Loucy (cell line): ENCODE data around the gene MS4A18.
"Not testable (repeated sequence)": the region's sequence is repeated elsewhere in the genome, so short reads cannot be mapped to it uniquely, and the experiment has no call there.

ENCODE experiments used
- H2AFZ ChIP-seq: fragments of 200-600 bp; sonication (generic); 2 replicates; pipeline ENCODE4 v1.6.0; 2016; ENCODE audit warnings: antibody characterized with exemption, mild to moderate bottlenecking, low read length, moderate library complexity
- H3F3A ChIP-seq: fragments of 200-600 bp; 2 replicates; pipeline ENCODE4 v1.6.0; 2016; ENCODE audit warnings: antibody characterized with exemption, low read depth, mild to moderate bottlenecking
- H3K27me3 ChIP-seq: fragments of 200-600 bp; sonication (generic); 2 replicates; pipeline ENCODE4 v1.6.1; 2014; ENCODE audit warnings: low read length, mild to moderate bottlenecking; ENCODE audit not compliant: insufficient read depth, poor library complexity, severe bottlenecking
- H3K36me3 ChIP-seq: fragments of 200-600 bp; sonication (generic); 2 replicates; pipeline ENCODE4 v1.6.1; 2016; ENCODE audit warnings: low read length; ENCODE audit not compliant: insufficient read depth
- H3K4me1 ChIP-seq: fragments of 200-600 bp; sonication (generic); 2 replicates; pipeline ENCODE4 v1.5.1; 2014; ENCODE audit warnings: low read length, mild to moderate bottlenecking; ENCODE audit not compliant: insufficient read depth, poor library complexity, severe bottlenecking
- H3K4me2 ChIP-seq: fragments of 200-600 bp; sonication (generic); 2 replicates; pipeline ENCODE4 v1.6.0; 2014; ENCODE audit warnings: antibody characterized with exemption, low read length, low read depth, mild to moderate bottlenecking; ENCODE audit not compliant: poor library complexity, severe bottlenecking
- H3K4me3 ChIP-seq: fragments of 200-600 bp; sonication (generic); 2 replicates; pipeline ENCODE4 v1.5.1; 2014; ENCODE audit warnings: low read length, mild to moderate bottlenecking, mixed read lengths; ENCODE audit not compliant: poor library complexity, severe bottlenecking
- H3K79me2 ChIP-seq: fragments of 200-600 bp; sonication (generic); 2 replicates; pipeline ENCODE4 v1.6.1; 2014; ENCODE audit warnings: low read length; ENCODE audit not compliant: insufficient read depth
- H3K9ac ChIP-seq: fragments of 200-600 bp; sonication (generic); 2 replicates; pipeline ENCODE4 v1.6.0; 2014; ENCODE audit warnings: mild to moderate bottlenecking, low read depth, low read length, moderate library complexity; ENCODE audit not compliant: poor library complexity, severe bottlenecking
- H3K9me2 ChIP-seq: fragments of 200-600 bp; sonication (generic); replicated peaks from 2 replicates; pipeline ENCODE4 v1.6.1; 2016; ENCODE audit warnings: low read depth, low read length, mixed read lengths
- H3K9me3 ChIP-seq: fragments of 200-600 bp; sonication (generic); 2 replicates; pipeline ENCODE4 v1.6.1; 2014; ENCODE audit warnings: mild to moderate bottlenecking, antibody characterized with exemption, low read length, low read depth; ENCODE audit not compliant: insufficient read depth
- H4K20me1 ChIP-seq: fragments of 200-600 bp; sonication (generic); 2 replicates; pipeline ENCODE4 v1.6.0; 2014; ENCODE audit warnings: antibody characterized with exemption, low read length, mild to moderate bottlenecking; ENCODE audit not compliant: insufficient read depth, poor library complexity, severe bottlenecking
- CTCF ChIP-seq: fragments of 200-600 bp; sonication (generic); conservative IDR thresholded peaks from 2 replicates; pipeline ENCODE4 v1.5.1; 2014; ENCODE audit warnings: mild to moderate bottlenecking, antibody characterized with exemption, low read length
- EZH2phosphoT487 ChIP-seq: fragments of 200-600 bp; IDR thresholded peaks from 2 replicates; pipeline ENCODE4 v1.6.1; 2018; ENCODE audit warnings: antibody characterized with exemption, mild to moderate bottlenecking, moderate library complexity, borderline replicate concordance

The MS4A18 gene

GRCh38 chr11:60754887-60755286 is 30.4 kb downstream of the MS4A18 start:
- Histone ChIP-seq H3F3A (no peaks in the 10 kb centered on the region), H3K4me2 (no peak overlapping the region), H4K20me1 (no peaks in the 10 kb centered on the region), H3K4me3 (no peak overlapping the region), H3K27me3 (no peaks in the 10 kb centered on the region), H3K9me2 (no peaks in the 10 kb centered on the region), H3K79me2 (no peaks in the 10 kb centered on the region), H2AFZ (no peak overlapping the region), H3K4me1 (no peaks in the 10 kb centered on the region), H3K9ac (no peak overlapping the region), H3K9me3 (no peaks in the 10 kb centered on the region), H3K36me3 (no peaks in the 10 kb centered on the region)
- no peak for TF ChIP-seq CTCF
- TF ChIP-seq EZH2phosphoT487: no peak

- no peaks in the 10 kb centered on the region for H3F3A ChIP-seq
- no peaks in the 10 kb centered on the region for H3K4me1 ChIP-seq
- TF ChIP-seq EZH2phosphoT487: no peak
- peak; percentile 67 for TF ChIP-seq CTCF
- H3K79me2 ChIP-seq: no peaks in the 10 kb centered on the region
- H4K20me1 ChIP-seq: no peaks in the 10 kb centered on the region
- no peak within 1 kb of the TSS for H2AFZ ChIP-seq
- H3K9ac ChIP-seq: no peak within 1 kb of the TSS
- H3K9me3 ChIP-seq: no peaks in the 10 kb centered on the region
- H3K4me2 ChIP-seq: no peak within 1 kb of the TSS
- H3K27me3 ChIP-seq: no peaks in the 10 kb centered on the region
- no peak within 1 kb of the TSS for H3K4me3 ChIP-seq
- no peaks in the 10 kb centered on the region for H3K9me2 ChIP-seq
- no peaks in the 10 kb centered on the region for H3K36me3 ChIP-seq
Measured at GRCh38 chr11:60756307-60757032, 31.9 kb downstream of the MS4A18 start, which contains the start of gene MS4A15. MS4A15 (plus strand) TSS chr11:60756867; CDS start chr11:60763734, 6,867 bp downstream.

GRCh38 chr11:60757231-60757800 is 32.8 kb downstream of the MS4A18 start:
- H2AFZ ChIP-seq: no peak overlapping the region
- H3K4me1 ChIP-seq: no peaks in the 10 kb centered on the region
- H3F3A ChIP-seq: no peaks in the 10 kb centered on the region
- no peak overlapping the region for H3K4me3 ChIP-seq
- no peaks in the 10 kb centered on the region for H3K36me3 ChIP-seq
- no peak for TF ChIP-seq CTCF
- no peak for TF ChIP-seq EZH2phosphoT487
- no peaks in the 10 kb centered on the region for H3K9me2 ChIP-seq
- H3K27me3 ChIP-seq: no peaks in the 10 kb centered on the region
- no peaks in the 10 kb centered on the region for H3K9me3 ChIP-seq
- H3K79me2 ChIP-seq: no peaks in the 10 kb centered on the region
- no peak overlapping the region for H3K4me2 ChIP-seq
- H3K9ac ChIP-seq: no peak overlapping the region
- H4K20me1 ChIP-seq: no peaks in the 10 kb centered on the region

GRCh38 chr11:60758671-60759070 is 34.2 kb downstream of the MS4A18 start:
- not testable (repeated sequence) for H3K4me1 ChIP-seq, H3K4me3 ChIP-seq, H3K79me2 ChIP-seq, H4K20me1 ChIP-seq, H3K4me2 ChIP-seq, H3F3A ChIP-seq, H3K9me3 ChIP-seq, H3K9ac ChIP-seq, H2AFZ ChIP-seq, H3K27me3 ChIP-seq, H3K9me2 ChIP-seq, H3K36me3 ChIP-seq

GRCh38 chr11:60759438-60760225 is 35.1 kb downstream of the MS4A18 start:
- H3F3A ChIP-seq, H4K20me1 ChIP-seq, H3K36me3 ChIP-seq, H3K4me2 ChIP-seq, H3K79me2 ChIP-seq, H3K9me2 ChIP-seq, H2AFZ ChIP-seq, H3K4me3 ChIP-seq, H3K27me3 ChIP-seq, H3K9ac ChIP-seq, H3K9me3 ChIP-seq, H3K4me1 ChIP-seq: not testable (repeated sequence)
